Stimulated activated naive CD8-positive, alpha-beta T cell treated with anti-CD3 and anti-CD28 coated beads, Interleukin-15, Interleukin-2, amounts not matched to agents 100 ng/mL and 50 ng/mL, for 24 hours (primary cell): Measurements from ENCODE around the gene WDPCP.
"Not testable (repeated sequence)": the region's sequence is repeated elsewhere in the genome, so short reads cannot be mapped to it uniquely, and the experiment has no call there.

Experiments
- H3K27ac Mint-ChIP-seq: one replicate; pipeline ENCODE4 v1.8.0; 2021; ENCODE audit warnings: mild to moderate bottlenecking, mixed read lengths
- H3K27me3 Mint-ChIP-seq: one replicate; pipeline ENCODE4 v1.8.0; 2021; ENCODE audit warnings: mixed read lengths
- H3K36me3 Mint-ChIP-seq: one replicate; pipeline ENCODE4 v1.8.0; 2021; ENCODE audit warnings: low read depth, mixed read lengths
- H3K4me1 Mint-ChIP-seq: one replicate; pipeline ENCODE4 v1.8.0; 2021; ENCODE audit warnings: low read depth, mixed read lengths
- H3K4me3 Mint-ChIP-seq: one replicate; pipeline ENCODE4 v1.8.0; 2021; ENCODE audit warnings: mild to moderate bottlenecking, mixed read lengths
- H3K9me3 Mint-ChIP-seq: one replicate; pipeline ENCODE4 v1.8.0; 2021; ENCODE audit warnings: mixed read lengths

The WDPCP gene

GRCh38 chr2:63345285-63345633 is 243.0 kb downstream of the WDPCP start:
- Mint-ChIP-seq H3K4me3 (no peak overlapping the region), H3K36me3 (peaks cover 35% of the 10 kb centered on the region), H3K9me3 (peaks cover 36% of the 10 kb centered on the region), H3K27me3 (no peaks in the 10 kb centered on the region), H3K4me1 (no peaks in the 10 kb centered on the region), H3K27ac (no peak overlapping the region)

GRCh38 chr2:63344575-63345284 is 243.5 kb downstream of the WDPCP start:
- Mint-ChIP-seq H3K27me3 (no peaks in the 10 kb centered on the region), H3K9me3 (peaks cover 36% of the 10 kb centered on the region), H3K27ac (no peak overlapping the region), H3K36me3 (peaks cover 30% of the 10 kb centered on the region), H3K4me3 (no peak overlapping the region), H3K4me1 (no peaks in the 10 kb centered on the region)

- no peak overlapping the region for H3K4me3 Mint-ChIP-seq
- peaks cover 30% of the 10 kb centered on the region for H3K36me3 Mint-ChIP-seq
- peaks cover 36% of the 10 kb centered on the region for H3K9me3 Mint-ChIP-seq
Measured at GRCh38 chr2:63343397-63344109, 244.7 kb downstream of the WDPCP start.

GRCh38 chr2:63340443-63340842 is 247.8 kb downstream of the WDPCP start:
- peaks cover 23% of the 10 kb centered on the region for H3K36me3 Mint-ChIP-seq

More at GRCh38 chr2:63343397-63344109, 244.7 kb downstream of the WDPCP start:
- Mint-ChIP-seq H3K27me3 (no peaks in the 10 kb centered on the region), H3K27ac (no peak overlapping the region), H3K4me1 (no peaks in the 10 kb centered on the region)

GRCh38 chr2:63334910-63335309 is 253.4 kb downstream of the WDPCP start:
- Mint-ChIP-seq H3K27me3 (no peaks in the 10 kb centered on the region), H3K36me3 (no peaks in the 10 kb centered on the region), H3K27ac (no peak overlapping the region), H3K4me1 (no peaks in the 10 kb centered on the region), H3K4me3 (no peak overlapping the region), H3K9me3 (no peaks in the 10 kb centered on the region)

More at GRCh38 chr2:63340443-63340842, 247.8 kb downstream of the WDPCP start:
- no peaks in the 10 kb centered on the region for H3K4me1 Mint-ChIP-seq
- peaks cover 30% of the 10 kb centered on the region for H3K9me3 Mint-ChIP-seq
- H3K27me3 Mint-ChIP-seq = no peaks in the 10 kb centered on the region
- H3K4me3 Mint-ChIP-seq = no peak overlapping the region
- H3K27ac Mint-ChIP-seq = no peak overlapping the region

- Mint-ChIP-seq H3K36me3 (peaks cover 31% of the 10 kb centered on the region), H3K27ac (no peak overlapping the region), H3K9me3 (peaks cover 3% of the 10 kb centered on the region), H3K4me3 (no peak overlapping the region), H3K4me1 (no peaks in the 10 kb centered on the region), H3K27me3 (no peaks in the 10 kb centered on the region)
Measured at GRCh38 chr2:63326473-63326872, 261.8 kb downstream of the WDPCP start.

- peaks cover 12% of the 10 kb centered on the region for H3K9me3 Mint-ChIP-seq
- not testable (repeated sequence) for H3K4me3 Mint-ChIP-seq
Measured at GRCh38 chr2:63323662-63324061, 264.6 kb downstream of the WDPCP start.

GRCh38 chr2:63321973-63322372 is 266.3 kb downstream of the WDPCP start:
- not testable (repeated sequence) for H3K4me1 Mint-ChIP-seq, H3K27ac Mint-ChIP-seq, H3K4me3 Mint-ChIP-seq, H3K27me3 Mint-ChIP-seq
- peaks cover 12% of the 10 kb centered on the region for H3K9me3 Mint-ChIP-seq
- peaks cover 15% of the 10 kb centered on the region for H3K36me3 Mint-ChIP-seq

More at GRCh38 chr2:63323662-63324061, 264.6 kb downstream of the WDPCP start:
- not testable (repeated sequence) for H3K4me1 Mint-ChIP-seq, H3K27me3 Mint-ChIP-seq, H3K27ac Mint-ChIP-seq
- H3K36me3 Mint-ChIP-seq = peaks cover 21% of the 10 kb centered on the region

GRCh38 chr2:63320669-63321068 is 267.6 kb downstream of the WDPCP start:
- Mint-ChIP-seq H3K36me3 (peaks cover 12% of the 10 kb centered on the region), H3K27me3 (no peaks in the 10 kb centered on the region), H3K4me1 (no peaks in the 10 kb centered on the region), H3K4me3 (no peak overlapping the region), H3K9me3 (peaks cover 12% of the 10 kb centered on the region), H3K27ac (no peak overlapping the region)

- no peaks in the 10 kb centered on the region for H3K4me1 Mint-ChIP-seq
- H3K27me3 Mint-ChIP-seq = no peaks in the 10 kb centered on the region
- H3K27ac Mint-ChIP-seq = no peak overlapping the region
- peaks cover 61% of the 10 kb centered on the region for H3K36me3 Mint-ChIP-seq
- H3K9me3 Mint-ChIP-seq = peaks cover 30% of the 10 kb centered on the region
- H3K4me3 Mint-ChIP-seq = no peak overlapping the region
Measured at GRCh38 chr2:63310614-63311013, 277.7 kb downstream of the WDPCP start.

GRCh38 chr2:63301481-63301880 is 286.8 kb downstream of the WDPCP start:
- Mint-ChIP-seq H3K27me3 (no peaks in the 10 kb centered on the region), H3K27ac (no peak overlapping the region), H3K4me1 (no peaks in the 10 kb centered on the region), H3K4me3 (no peak overlapping the region), H3K9me3 (peaks cover 63% of the 10 kb centered on the region), H3K36me3 (peaks cover 42% of the 10 kb centered on the region)

GRCh38 chr2:63300835-63301234 is 287.4 kb downstream of the WDPCP start:
- Mint-ChIP-seq H3K9me3 (peaks cover 69% of the 10 kb centered on the region), H3K36me3 (peaks cover 43% of the 10 kb centered on the region), H3K27ac (no peak overlapping the region), H3K4me3 (no peak overlapping the region), H3K4me1 (no peaks in the 10 kb centered on the region), H3K27me3 (no peaks in the 10 kb centered on the region)

- Mint-ChIP-seq H3K27ac (no peak overlapping the region), H3K9me3 (peaks cover 35% of the 10 kb centered on the region), H3K4me3 (no peak overlapping the region), H3K4me1 (no peaks in the 10 kb centered on the region), H3K36me3 (peaks cover 9% of the 10 kb centered on the region), H3K27me3 (no peaks in the 10 kb centered on the region)
Measured at GRCh38 chr2:63287956-63288355, 300.3 kb downstream of the WDPCP start.

- H3K27me3 Mint-ChIP-seq, H3K4me1 Mint-ChIP-seq, H3K4me3 Mint-ChIP-seq, H3K27ac Mint-ChIP-seq, H3K36me3 Mint-ChIP-seq: not testable (repeated sequence)
- peaks cover 29% of the 10 kb centered on the region for H3K9me3 Mint-ChIP-seq
Measured at GRCh38 chr2:63286520-63286919, 301.8 kb downstream of the WDPCP start.

GRCh38 chr2:63283273-63283672 is 305.0 kb downstream of the WDPCP start:
- Mint-ChIP-seq H3K4me1 (no peaks in the 10 kb centered on the region), H3K36me3 (peaks cover 13% of the 10 kb centered on the region), H3K4me3 (no peak overlapping the region), H3K27ac (no peak overlapping the region), H3K9me3 (peaks cover 42% of the 10 kb centered on the region), H3K27me3 (no peaks in the 10 kb centered on the region)
